Mammary epithelial cell (primary cell): ENCODE measurements around the gene ESM1.

Experiments used
- CTCF ChIP-seq, 2 donors: IDR thresholded peaks in 1 of 2; conservative IDR thresholded peaks in 1 of 2; 2 replicates each; pipeline ENCODE4 v1.5.1; 2011 to 2012; ENCODE audit warnings: inconsistent platforms in 2 of 2, low read length in 2 of 2, mild to moderate bottlenecking in 2 of 2, control low read depth in 1 of 2, low read depth in 1 of 2; ENCODE audit not compliant: insufficient read depth in 1 of 2; ENCODE audit errors: extremely low read depth in 1 of 2
- EZH2 ChIP-seq: IDR thresholded peaks from 2 replicates; pipeline ENCODE4 v1.6.1; 2012; ENCODE audit warnings: low read length, inconsistent platforms, borderline replicate concordance

- no peak for TF ChIP-seq CTCF (conservative IDR thresholded peaks at IDR 0.05 in 1 of 2, IDR thresholded peaks at IDR 0.05 in 1 of 2; ENCODE audit: extremely low read depth in 1 of 2, insufficient read depth in 1 of 2, low read depth in 1 of 2, low read length in 2 of 2)
- no peak for TF ChIP-seq EZH2
These were observed 9.8 kb upstream of the ESM1 start for GRCh38 chr5:54995168-54995567.
